Progenitor cell of endocrine pancreas (in vitro differentiated cells): ENCODE results near the gene PRPF6. TPM values are rescaled to one million over a fixed set of nuclear protein-coding genes. Genes with fewer than 3 reads are reported as not detected.

Experiments
- DNase-seq: peaks from one replicate; pipeline ENCODE4 v3.0.0; 2021; ENCODE audit warnings: low spot score; ENCODE audit not compliant: unreplicated experiment
- H3K27ac Mint-ChIP-seq: 2 replicates; pipeline ENCODE4 v1.8.0; 2021; ENCODE audit warnings: mild to moderate bottlenecking, moderate library complexity, mixed read lengths
- H3K27me3 Mint-ChIP-seq: 2 replicates; pipeline ENCODE4 v1.8.0; 2021; ENCODE audit warnings: mixed read lengths
- H3K36me3 Mint-ChIP-seq: 2 replicates; pipeline ENCODE4 v1.8.0; 2022; ENCODE audit warnings: mixed read lengths; ENCODE audit not compliant: insufficient read depth
- H3K4me1 Mint-ChIP-seq: 2 replicates; pipeline ENCODE4 v1.8.0; 2021; ENCODE audit warnings: low read depth, mixed read lengths
- H3K4me3 Mint-ChIP-seq: 2 replicates; pipeline ENCODE4 v1.8.0; 2021; ENCODE audit warnings: low read depth, mild to moderate bottlenecking, moderate library complexity, mixed read lengths
- H3K9me3 Mint-ChIP-seq: 2 replicates; pipeline ENCODE4 v1.8.0; 2021; ENCODE audit warnings: low read depth, mixed read lengths
- total RNA-seq: library from RNA; stranded (reverse); gene quantifications from 2 replicates; pipeline ENCODE4 v1.2.1, GENCODE V29; 2021
- TF ChIP-seq, protein P1 (sequence below): fragments of 200-600 bp; sonication (generic); IDR thresholded peaks from one replicate; pipeline ENCODE4 v1.5.0; 2021; ENCODE audit warnings: antibody characterized with exemption, mild to moderate bottlenecking; ENCODE audit not compliant: unreplicated experiment

Gene PRPF6
- total RNA-seq, 1 donor from 2014 or later = 76.4 TPM

DNA sequence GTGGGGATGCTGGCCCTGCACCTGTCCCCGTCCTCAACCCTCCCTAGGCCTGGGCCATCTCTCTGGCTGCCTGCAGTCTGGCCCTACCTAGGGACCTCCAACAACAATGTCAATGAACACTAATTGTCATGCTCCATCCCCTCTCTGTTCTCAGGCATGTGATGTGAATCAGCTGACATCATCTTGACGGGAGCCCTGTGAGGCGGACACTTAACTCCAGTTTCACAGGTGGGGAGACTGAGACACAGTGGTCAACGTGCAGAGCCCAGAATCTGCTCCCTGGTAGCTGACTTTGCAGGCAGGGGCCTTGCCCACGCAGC lies 81.3 kb downstream of the PRPF6 start:
- Mint-ChIP-seq H3K4me1 (peaks cover 20% of the 10 kb centered on the region), H3K27ac (peak overlapping the region; percentile 84), H3K9me3 (no peaks in the 10 kb centered on the region), H3K27me3 (no peaks in the 10 kb centered on the region), H3K36me3 (no peaks in the 10 kb centered on the region), H3K4me3 (peak overlapping the region; percentile 86)
- DNase-seq = no peak
- TF ChIP-seq, protein P1, sequence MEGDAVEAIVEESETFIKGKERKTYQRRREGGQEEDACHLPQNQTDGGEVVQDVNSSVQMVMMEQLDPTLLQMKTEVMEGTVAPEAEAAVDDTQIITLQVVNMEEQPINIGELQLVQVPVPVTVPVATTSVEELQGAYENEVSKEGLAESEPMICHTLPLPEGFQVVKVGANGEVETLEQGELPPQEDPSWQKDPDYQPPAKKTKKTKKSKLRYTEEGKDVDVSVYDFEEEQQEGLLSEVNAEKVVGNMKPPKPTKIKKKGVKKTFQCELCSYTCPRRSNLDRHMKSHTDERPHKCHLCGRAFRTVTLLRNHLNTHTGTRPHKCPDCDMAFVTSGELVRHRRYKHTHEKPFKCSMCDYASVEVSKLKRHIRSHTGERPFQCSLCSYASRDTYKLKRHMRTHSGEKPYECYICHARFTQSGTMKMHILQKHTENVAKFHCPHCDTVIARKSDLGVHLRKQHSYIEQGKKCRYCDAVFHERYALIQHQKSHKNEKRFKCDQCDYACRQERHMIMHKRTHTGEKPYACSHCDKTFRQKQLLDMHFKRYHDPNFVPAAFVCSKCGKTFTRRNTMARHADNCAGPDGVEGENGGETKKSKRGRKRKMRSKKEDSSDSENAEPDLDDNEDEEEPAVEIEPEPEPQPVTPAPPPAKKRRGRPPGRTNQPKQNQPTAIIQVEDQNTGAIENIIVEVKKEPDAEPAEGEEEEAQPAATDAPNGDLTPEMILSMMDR = no peak

DNA sequence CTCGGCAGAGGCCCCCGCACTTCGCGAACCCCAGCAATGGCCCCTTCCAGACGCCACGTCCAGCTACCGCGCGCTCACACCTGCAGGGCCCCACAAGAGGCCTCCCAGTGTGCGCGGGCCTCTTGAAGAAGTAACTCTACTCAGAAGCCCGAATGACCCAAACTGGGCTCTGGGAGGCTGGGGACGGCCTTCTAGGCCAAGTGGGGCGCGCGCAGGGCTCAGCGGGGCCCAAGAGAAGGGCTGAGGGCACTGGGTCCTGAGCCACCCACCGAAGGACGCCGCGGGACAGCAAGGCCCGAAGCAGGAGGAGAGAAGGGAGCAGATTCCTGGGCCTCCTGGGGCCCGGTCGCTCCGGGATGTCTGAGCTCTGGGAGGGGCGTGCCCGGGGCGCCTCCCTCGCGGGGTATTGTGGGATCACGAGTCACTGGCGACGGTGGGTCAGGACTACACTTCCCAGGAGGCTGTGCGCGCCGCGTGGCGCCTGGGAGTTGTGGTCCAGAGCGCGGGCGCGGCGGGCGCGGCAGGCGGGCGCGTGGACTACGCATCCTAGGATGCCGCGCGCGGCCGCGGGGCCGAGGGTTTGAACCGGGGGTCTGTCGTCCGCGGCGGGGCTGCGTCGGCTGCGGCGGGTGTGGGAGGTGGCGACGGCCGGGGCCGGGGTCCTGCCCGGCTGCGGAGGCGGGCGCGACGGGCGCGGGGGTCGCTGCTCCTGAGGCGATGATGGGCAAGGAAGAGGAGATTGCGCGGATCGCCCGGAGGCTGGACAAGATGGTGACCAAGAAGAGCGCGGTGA lies 81.9 kb downstream of the PRPF6 start, which contains the start of gene TCEA2:
Gene TCEA2, plus strand, starts transcription at position 603 of the 793 bp plus-strand sequence. Its CDS starts 115 bp downstream, at position 718.
- no peaks in the 10 kb centered on the region for H3K27me3 Mint-ChIP-seq
- DNase-seq = peak; percentile 94
- H3K4me1 Mint-ChIP-seq = peaks cover 18% of the 10 kb centered on the region
- TF ChIP-seq, protein P1 = no peak
- H3K9me3 Mint-ChIP-seq = no peaks in the 10 kb centered on the region
- H3K27ac Mint-ChIP-seq = peak within 1 kb of the TSS; percentile 84
- H3K36me3 Mint-ChIP-seq = no peaks in the 10 kb centered on the region
- peak within 1 kb of the TSS; percentile 86 for H3K4me3 Mint-ChIP-seq

DNA sequence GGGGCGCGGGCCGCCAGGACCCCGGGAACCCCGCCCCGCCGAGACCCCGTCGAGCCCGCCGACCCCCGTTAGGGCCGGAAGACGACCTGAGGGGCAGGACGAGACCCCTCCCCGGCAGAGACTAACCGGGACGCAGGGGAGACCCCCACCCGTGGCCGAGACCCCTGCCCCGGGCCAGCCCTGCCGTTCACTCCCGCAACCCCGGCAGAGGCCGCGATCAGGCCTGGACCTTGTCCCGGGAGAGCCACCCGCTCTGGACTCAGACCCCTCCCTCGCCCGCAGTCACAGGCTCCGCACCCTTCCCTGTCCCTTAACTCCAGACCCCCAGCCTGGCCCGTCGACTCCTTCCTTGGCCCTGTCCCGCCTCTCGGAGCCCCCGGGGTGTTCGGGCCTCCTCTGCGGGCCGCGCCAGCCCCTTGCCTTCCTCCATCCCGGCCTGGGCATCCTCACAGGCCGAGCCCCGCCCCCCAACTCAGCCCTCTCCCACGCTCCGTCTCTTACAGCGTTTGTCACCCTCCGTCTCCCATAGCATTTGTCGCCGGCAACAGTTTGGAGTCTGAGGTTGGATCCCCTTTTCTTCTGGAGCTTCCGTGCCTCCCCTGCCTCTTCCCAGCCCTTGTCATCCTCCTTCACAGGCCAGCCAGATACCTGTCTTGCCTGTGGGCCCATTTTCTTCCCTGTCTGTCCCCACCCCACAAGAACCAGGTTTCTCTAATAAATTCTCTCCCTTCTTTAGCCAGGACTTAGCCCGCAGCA lies 82.6 kb downstream of the PRPF6 start:
- H3K36me3 Mint-ChIP-seq = no peaks in the 10 kb centered on the region
- H3K27ac Mint-ChIP-seq = no peak overlapping the region
- DNase-seq = no peak
- H3K4me3 Mint-ChIP-seq = peak overlapping the region; percentile 86
- H3K27me3 Mint-ChIP-seq = no peaks in the 10 kb centered on the region
- no peaks in the 10 kb centered on the region for H3K9me3 Mint-ChIP-seq
- H3K4me1 Mint-ChIP-seq = peaks cover 15% of the 10 kb centered on the region
- TF ChIP-seq, protein P1 = no peak

DNA sequence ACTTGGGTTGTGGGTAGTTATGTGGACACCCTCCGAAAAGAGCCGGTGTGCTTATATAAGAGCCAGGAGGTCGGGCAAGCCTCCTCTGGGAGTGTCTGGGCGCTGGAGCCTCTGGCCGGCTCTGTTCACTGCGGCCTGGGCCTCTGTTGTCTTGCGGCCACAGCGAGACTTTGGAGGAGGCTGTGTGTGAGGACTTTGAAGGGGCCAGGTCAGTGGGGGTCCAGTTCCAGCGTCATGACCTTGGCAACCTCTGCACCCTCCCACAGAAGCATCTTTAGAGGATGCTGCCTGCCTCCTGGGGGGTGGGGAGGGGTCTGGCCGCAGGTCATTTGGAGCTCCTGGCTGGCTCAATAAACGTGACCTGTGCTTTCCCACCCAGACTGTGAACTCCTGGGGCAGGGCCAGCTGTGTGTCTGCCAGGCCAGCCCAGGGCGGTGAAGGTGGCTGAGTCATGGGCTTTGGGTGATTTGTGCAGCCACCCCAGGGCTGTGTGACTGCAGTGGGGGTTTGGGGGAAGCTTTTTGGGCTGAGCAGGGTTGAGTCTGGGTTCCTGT lies 83.3 kb downstream of the PRPF6 start:
- no peak for DNase-seq
- Mint-ChIP-seq H3K36me3 (no peaks in the 10 kb centered on the region), H3K27me3 (no peaks in the 10 kb centered on the region), H3K4me1 (peaks cover 15% of the 10 kb centered on the region), H3K4me3 (peak overlapping the region; percentile 86), H3K27ac (no peak overlapping the region), H3K9me3 (no peaks in the 10 kb centered on the region)
- TF ChIP-seq, protein P1 = no peak

DNA sequence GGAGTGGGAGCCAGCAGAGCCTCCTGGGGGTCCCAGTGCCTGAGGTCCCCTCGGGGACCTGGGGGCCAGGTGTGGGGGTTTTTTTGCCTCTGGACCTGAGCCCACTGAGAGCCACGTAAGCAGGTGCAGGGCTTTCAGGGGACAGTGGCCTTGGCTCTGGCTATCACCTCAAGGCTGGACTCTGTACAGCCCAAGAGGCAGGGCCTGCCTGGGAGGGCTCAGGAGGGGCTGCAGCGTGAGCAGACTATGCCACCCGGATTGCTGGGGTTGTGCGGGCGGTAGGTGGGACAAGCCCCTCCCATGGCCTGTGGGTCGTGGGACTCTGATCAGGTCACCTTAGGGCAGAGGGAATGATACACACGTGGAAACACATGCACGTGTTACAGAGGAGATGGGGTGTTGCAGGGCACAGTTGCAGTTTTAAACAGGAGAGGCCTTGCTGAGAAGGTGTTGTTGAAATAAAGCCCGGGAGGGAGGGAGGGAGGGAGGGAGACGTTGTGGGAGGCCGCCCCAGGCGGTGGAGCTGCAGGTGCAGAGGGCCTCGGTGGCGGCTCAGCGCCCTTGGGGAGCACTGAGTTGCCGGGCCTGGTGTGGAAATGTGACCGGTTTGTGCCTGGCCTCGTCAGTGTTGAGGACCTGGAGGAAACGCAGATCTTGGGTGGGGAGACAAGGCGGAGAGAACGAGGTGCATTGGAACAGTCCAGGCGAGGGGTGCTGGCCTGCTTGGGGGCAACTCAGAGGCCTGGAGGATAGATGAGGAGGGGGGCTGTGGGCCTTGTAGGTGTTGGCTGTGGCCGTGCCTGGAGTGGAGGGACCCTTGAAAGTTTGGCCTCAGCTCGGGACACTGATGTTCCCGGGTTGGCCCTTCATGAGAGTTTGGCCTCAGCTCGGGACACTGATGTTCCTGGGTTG lies 84.4 kb downstream of the PRPF6 start:
- Mint-ChIP-seq H3K27me3 (no peaks in the 10 kb centered on the region), H3K9me3 (no peaks in the 10 kb centered on the region), H3K27ac (no peak overlapping the region), H3K4me3 (no peak overlapping the region), H3K4me1 (peaks cover 15% of the 10 kb centered on the region), H3K36me3 (no peaks in the 10 kb centered on the region)
- TF ChIP-seq, protein P1 = no peak
- no peak for DNase-seq
